ENCODE results near the gene SORCS2. TPM values are rescaled to one million over a fixed set of nuclear protein-coding genes. Genes with fewer than 3 reads are reported as not detected.
"Not testable (repeated sequence)": the region's sequence is repeated elsewhere in the genome, so short reads cannot be mapped to it uniquely, and the experiment has no call there.

The SORCS2 gene
- total RNA-seq, 2 donors from 2014 or later, result 0.25 TPM; not detected in 1

GRCh38 chr4:7201420-7202305, 9.3 kb downstream of the SORCS2 start:
- Mint-ChIP-seq H3K27ac (no peak overlapping the region), H3K9me3 (no peaks in the 10 kb centered on the region), H3K36me3 (no peaks in the 10 kb centered on the region)
- DNase-seq (ENCODE audit: low spot score in 2 of 2) (no peak), ATAC-seq (no peak)

GRCh38 chr4:7202411-7202810, 10.1 kb downstream of the SORCS2 start:
- no peak for ATAC-seq
- Mint-ChIP-seq H3K36me3 (no peaks in the 10 kb centered on the region), H3K27ac (no peak overlapping the region), H3K9me3 (no peaks in the 10 kb centered on the region)
- no peak for DNase-seq (ENCODE audit: low spot score in 2 of 2)

- Mint-ChIP-seq H3K9me3 (no peaks in the 10 kb centered on the region), H3K36me3 (no peaks in the 10 kb centered on the region), H3K27ac (no peak overlapping the region)
- ATAC-seq (no peak), DNase-seq (ENCODE audit: low spot score in 2 of 2) (no peak)
Measured at GRCh38 chr4:7204656-7205387, 12.5 kb downstream of the SORCS2 start.

GRCh38 chr4:7206385-7206784, 14.0 kb downstream of the SORCS2 start:
- DNase-seq (ENCODE audit: low spot score in 2 of 2), result no peak
- Mint-ChIP-seq H3K9me3 (no peaks in the 10 kb centered on the region), H3K36me3 (no peaks in the 10 kb centered on the region), H3K27ac (no peak overlapping the region)
- no peak for ATAC-seq

GRCh38 chr4:7206911-7207567, 14.7 kb downstream of the SORCS2 start:
- DNase-seq (ENCODE audit: low spot score in 2 of 2) (no peak), ATAC-seq (no peak)
- no peaks in the 10 kb centered on the region for H3K9me3 Mint-ChIP-seq
- no peaks in the 10 kb centered on the region for H3K36me3 Mint-ChIP-seq
- H3K27ac Mint-ChIP-seq, result no peak overlapping the region

GRCh38 chr4:7207628-7208231, 15.4 kb downstream of the SORCS2 start:
- no peak for ATAC-seq
- H3K9me3 Mint-ChIP-seq, result no peaks in the 10 kb centered on the region

GRCh38 chr4:7208509-7209451, 16.4 kb downstream of the SORCS2 start:
- H3K27ac Mint-ChIP-seq, result no peak overlapping the region

More at GRCh38 chr4:7207628-7208231, 15.4 kb downstream of the SORCS2 start:
- no peak overlapping the region for H3K27ac Mint-ChIP-seq
- no peaks in the 10 kb centered on the region for H3K36me3 Mint-ChIP-seq
- DNase-seq (ENCODE audit: low spot score in 2 of 2), result no peak

GRCh38 chr4:7209699-7210098, 17.4 kb downstream of the SORCS2 start:
- Mint-ChIP-seq H3K27ac (peak overlapping the region in 1 of 2 donors; percentile 10), H3K9me3 (no peaks in the 10 kb centered on the region), H3K36me3 (no peaks in the 10 kb centered on the region)
- ATAC-seq (no peak), DNase-seq (ENCODE audit: low spot score in 2 of 2) (no peak)

More at GRCh38 chr4:7208509-7209451, 16.4 kb downstream of the SORCS2 start:
- no peaks in the 10 kb centered on the region for H3K36me3 Mint-ChIP-seq
- ATAC-seq (no peak), DNase-seq (ENCODE audit: low spot score in 2 of 2) (no peak)
- no peaks in the 10 kb centered on the region for H3K9me3 Mint-ChIP-seq

- Mint-ChIP-seq H3K9me3 (no peaks in the 10 kb centered on the region), H3K36me3 (no peaks in the 10 kb centered on the region), H3K27ac (no peak overlapping the region)
- no peak for ATAC-seq
- no peak for DNase-seq (ENCODE audit: low spot score in 2 of 2)
Measured at GRCh38 chr4:7210824-7211223, 18.5 kb downstream of the SORCS2 start.

- no peak overlapping the region for H3K27ac Mint-ChIP-seq
- H3K9me3 Mint-ChIP-seq, result no peaks in the 10 kb centered on the region
- DNase-seq (ENCODE audit: low spot score in 2 of 2) (no peak), ATAC-seq (no peak)
- H3K36me3 Mint-ChIP-seq, result no peaks in the 10 kb centered on the region
Measured at GRCh38 chr4:7212101-7212674, 19.9 kb downstream of the SORCS2 start.

GRCh38 chr4:7212921-7213320, 20.6 kb downstream of the SORCS2 start:
- H3K36me3 Mint-ChIP-seq, result no peaks in the 10 kb centered on the region
- H3K9me3 Mint-ChIP-seq, result no peaks in the 10 kb centered on the region
- H3K27ac Mint-ChIP-seq, result no peak overlapping the region
- no peak for DNase-seq (ENCODE audit: low spot score in 2 of 2)
- no peak for ATAC-seq

- no peaks in the 10 kb centered on the region for H3K36me3 Mint-ChIP-seq
- H3K27ac Mint-ChIP-seq, result no peak overlapping the region
- no peak for DNase-seq (ENCODE audit: low spot score in 2 of 2)
- H3K9me3 Mint-ChIP-seq, result no peaks in the 10 kb centered on the region
- ATAC-seq, result no peak
Measured at GRCh38 chr4:7213807-7214206, 21.5 kb downstream of the SORCS2 start.

GRCh38 chr4:7214359-7214758, 22.0 kb downstream of the SORCS2 start:
- Mint-ChIP-seq H3K36me3 (no peaks in the 10 kb centered on the region), H3K9me3 (no peaks in the 10 kb centered on the region), H3K27ac (no peak overlapping the region)
- no peak for DNase-seq (ENCODE audit: low spot score in 2 of 2)
- ATAC-seq, result no peak

- ATAC-seq; H3K36me3 Mint-ChIP-seq; H3K9me3 Mint-ChIP-seq; H3K27ac Mint-ChIP-seq; DNase-seq (ENCODE audit: low spot score in 2 of 2): not testable (repeated sequence)
Measured at GRCh38 chr4:7215187-7215586, 22.8 kb downstream of the SORCS2 start.

- H3K36me3 Mint-ChIP-seq, result no peaks in the 10 kb centered on the region
- H3K27ac Mint-ChIP-seq, result no peak overlapping the region
- DNase-seq (ENCODE audit: low spot score in 2 of 2), result no peak
- no peak for ATAC-seq
- H3K9me3 Mint-ChIP-seq, result no peaks in the 10 kb centered on the region
Measured at GRCh38 chr4:7217039-7217438, 24.7 kb downstream of the SORCS2 start.

Data from activated naive CD4-positive, alpha-beta T cell treated with anti-CD3 and anti-CD28 coated beads, Interleukin-2, amount 50 U/mL, for 72 hours (primary cell).